Urothelium cell line (cell line): ENCODE results near the gene PCDH1.

Experiments used
- DNase-seq: peaks from one replicate; pipeline ENCODE4 v3.0.0; 2011; ENCODE audit warnings: low spot score, mixed read lengths
- FAIRE-seq: peaks from 2 replicates; lab custom pipeline; 2011; peaks lifted over from hg19 to GRCh38; lab: Jason Lieb, UNC

Gene PCDH1

GRCh38 chr5:141814064-141814964, 63.9 kb downstream of the PCDH1 start:
- FAIRE-seq (no peak), DNase-seq (peak; percentile 37)

GRCh38 chr5:141812512-141812911, 65.7 kb downstream of the PCDH1 start:
- FAIRE-seq (no peak), DNase-seq (no peak)

- FAIRE-seq (no peak), DNase-seq (no peak)
These were observed 66.7 kb downstream of the PCDH1 start for GRCh38 chr5:141811287-141812155.

GRCh38 chr5:141810702-141811101, 67.5 kb downstream of the PCDH1 start:
- no peak for FAIRE-seq
- no peak for DNase-seq

- FAIRE-seq (no peak), DNase-seq (no peak)
These were observed 68.7 kb downstream of the PCDH1 start for GRCh38 chr5:141809380-141810096.

- DNase-seq = no peak
- no peak for FAIRE-seq
These were observed 69.4 kb downstream of the PCDH1 start for GRCh38 chr5:141808857-141809256.

GRCh38 chr5:141807732-141808131, 70.5 kb downstream of the PCDH1 start:
- DNase-seq (no peak), FAIRE-seq (no peak)

- no peak for DNase-seq
- FAIRE-seq = no peak
These were observed 70.9 kb downstream of the PCDH1 start for GRCh38 chr5:141807329-141807728.

GRCh38 chr5:141806626-141807025, 71.6 kb downstream of the PCDH1 start:
- no peak for DNase-seq
- FAIRE-seq = no peak

- DNase-seq (no peak), FAIRE-seq (no peak)
These were observed 72.2 kb downstream of the PCDH1 start for GRCh38 chr5:141805874-141806595.

- no peak for FAIRE-seq
- DNase-seq = no peak
These were observed 73.7 kb downstream of the PCDH1 start for GRCh38 chr5:141804475-141804874.
